ENCODE data around the gene DOCK2.

GRCh38 chr5:169703813-169704212 lies 66.7 kb downstream of the DOCK2 start:
- no peak for TF ChIP-seq CTCF (conservative IDR thresholded peaks at IDR 0.05; ENCODE audit: low read length)
- no peak for TF ChIP-seq EZH2phosphoT487 (IDR thresholded peaks at IDR 0.05; ENCODE audit: borderline replicate concordance, low read depth, low read length)

Data from OCI-LY7 (cell line).